ENCODE results near the gene NBEA.

The NBEA gene

DNA sequence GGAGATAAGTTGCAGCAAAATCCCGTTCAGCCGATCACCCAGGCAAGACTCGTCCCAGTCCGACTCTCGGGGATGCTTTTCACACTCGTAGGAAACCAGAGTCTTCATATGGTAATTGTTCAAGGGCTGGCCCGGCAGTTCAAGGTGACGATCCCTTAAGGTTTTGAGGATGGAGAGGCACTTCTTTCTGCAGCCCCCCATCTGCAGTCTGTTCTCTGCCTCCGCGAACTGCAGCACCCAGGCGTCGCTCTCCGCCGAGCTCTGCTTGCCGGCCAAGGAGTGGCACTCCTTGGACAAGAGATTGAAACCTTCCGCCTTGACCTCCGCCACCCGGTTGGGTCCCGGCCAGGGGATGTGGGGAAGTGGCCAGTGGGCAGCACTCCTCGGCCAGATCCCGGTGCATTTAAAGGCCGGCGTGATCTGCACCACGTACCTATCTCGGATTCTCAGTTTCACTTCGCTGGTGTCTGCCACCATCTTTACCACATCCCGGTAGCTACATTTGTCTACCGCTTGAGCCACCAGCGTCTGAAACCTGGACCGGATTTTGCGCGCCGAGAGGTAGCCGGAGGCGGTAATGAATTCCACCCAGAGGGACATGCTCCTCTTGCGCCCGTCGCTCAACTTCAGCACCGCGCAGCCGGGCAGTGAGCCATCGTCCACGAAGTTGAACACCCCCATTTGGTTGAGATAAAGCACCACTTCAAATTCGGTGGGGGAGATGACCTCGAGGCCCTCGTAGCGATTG is 533.3 kb downstream of the NBEA start:
- no peak for DNase-seq (ENCODE audit: low spot score)

DNA sequence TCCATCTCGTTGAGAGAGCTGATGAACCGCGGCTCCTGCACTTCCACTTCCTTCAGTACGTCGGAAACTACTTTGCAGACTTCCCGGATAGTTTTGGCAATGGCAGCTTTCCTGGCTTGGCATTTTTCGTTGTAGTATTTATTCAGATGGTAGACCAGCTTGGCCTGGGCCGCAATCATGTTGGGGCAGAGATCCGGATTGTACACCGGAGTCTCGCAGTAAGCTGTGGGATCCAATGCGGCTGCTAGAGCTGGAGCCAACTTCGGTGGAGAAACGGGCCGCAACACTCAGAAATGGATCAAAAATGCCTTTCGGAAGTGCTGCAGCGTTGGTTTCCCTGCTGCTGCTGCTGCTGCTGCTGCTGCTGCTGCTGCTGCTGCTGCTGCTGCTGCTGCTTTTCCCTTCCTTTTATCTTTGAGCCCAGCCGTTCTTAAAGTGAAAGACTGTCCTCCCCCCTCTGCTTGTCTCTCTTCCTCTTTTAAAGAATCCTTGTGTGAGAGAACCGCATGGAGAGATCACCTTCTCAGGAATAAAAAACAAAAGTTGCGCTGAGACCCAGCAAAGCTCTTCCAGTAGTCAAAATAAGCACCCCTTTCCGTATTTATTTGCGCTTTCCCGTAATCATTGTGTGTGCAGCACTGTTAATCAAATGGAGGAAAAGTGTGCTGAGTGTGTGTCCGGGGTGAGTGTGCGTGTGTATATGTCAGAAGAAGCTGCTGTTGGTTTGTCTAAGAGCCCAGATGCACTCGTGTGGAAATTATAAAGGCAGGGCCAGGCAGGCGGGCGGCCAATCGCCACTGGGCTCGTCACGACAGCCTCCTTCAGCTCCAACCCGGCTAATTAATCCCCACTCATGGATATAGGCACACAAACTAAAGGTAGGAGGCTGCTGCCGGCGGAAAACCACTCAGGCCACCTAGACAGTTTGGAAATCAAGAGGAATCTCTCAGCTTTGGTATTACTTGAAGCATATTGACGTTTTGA is 534.2 kb downstream of the NBEA start, which contains the start of gene MAB21L1:
TSS of gene MAB21L1 (minus strand) at position 730 of the 984 bp plus-strand sequence. CDS start at position 179, 551 bp downstream.
- no peak for DNase-seq (ENCODE audit: low spot score)

DNA sequence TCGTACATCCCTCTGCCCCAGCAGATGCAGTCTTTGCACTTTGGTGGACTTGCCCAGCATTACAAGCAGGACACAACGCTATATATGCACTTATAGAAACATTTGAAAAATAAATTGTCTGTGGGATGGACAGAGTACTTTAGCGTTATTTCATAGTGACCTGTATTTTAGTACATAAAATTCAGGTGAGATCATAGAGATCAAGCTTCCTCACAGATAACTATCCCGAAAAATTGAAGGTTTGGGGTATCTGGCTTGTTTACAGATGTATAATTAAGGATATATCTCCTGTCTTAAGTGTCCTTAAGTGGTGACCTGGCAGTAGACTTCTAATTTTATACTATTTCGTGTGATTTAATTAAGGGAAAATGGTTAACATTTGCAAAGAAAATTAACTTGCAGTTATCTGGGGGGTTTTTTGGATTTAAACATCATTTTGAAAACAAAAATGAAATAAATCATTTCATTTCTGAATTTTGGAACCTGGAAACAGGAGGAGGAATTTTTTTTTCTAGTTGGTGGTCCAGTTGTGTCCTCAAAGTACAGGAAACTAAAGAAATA is 535.4 kb downstream of the NBEA start:
- no peak for DNase-seq (ENCODE audit: low spot score)

DNA sequence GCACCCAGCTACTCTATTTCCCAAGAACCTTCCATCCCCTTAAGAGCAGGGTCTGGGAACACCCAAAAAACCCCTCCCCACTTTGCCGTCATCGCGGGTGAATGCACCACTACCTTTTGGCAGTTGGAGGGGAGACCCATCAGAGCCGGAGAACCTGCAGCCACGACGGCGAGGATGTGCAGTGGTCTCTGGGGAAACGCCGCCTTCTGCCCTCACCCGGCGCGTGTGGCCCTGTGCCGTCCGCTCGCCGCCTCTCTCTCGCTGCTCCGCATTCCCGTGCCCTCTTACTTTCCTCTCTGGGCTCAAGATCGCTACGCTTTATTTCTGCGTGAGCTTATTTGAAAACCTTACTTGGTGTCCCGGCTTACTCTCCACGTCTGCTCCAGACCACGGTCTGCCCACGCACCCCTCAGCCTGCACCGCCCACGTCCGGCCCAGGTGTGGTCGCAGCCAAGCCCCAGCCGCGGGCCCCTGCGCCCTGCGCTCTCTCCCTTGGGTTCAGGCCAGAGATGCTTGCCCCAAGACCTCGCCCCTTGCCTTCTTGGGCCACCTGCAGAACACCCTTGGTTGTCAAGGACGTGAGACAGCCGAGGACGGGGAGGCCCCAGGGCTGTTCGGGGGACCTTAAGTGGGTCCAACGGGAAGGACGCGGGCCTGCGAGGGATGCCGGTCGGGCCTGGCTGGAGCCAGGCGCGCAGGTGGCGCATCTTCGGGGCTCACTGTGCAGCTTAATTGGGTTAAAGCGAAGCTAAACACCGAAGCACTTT is 536.4 kb downstream of the NBEA start:
- DNase-seq (ENCODE audit: low spot score) = no peak

DNA sequence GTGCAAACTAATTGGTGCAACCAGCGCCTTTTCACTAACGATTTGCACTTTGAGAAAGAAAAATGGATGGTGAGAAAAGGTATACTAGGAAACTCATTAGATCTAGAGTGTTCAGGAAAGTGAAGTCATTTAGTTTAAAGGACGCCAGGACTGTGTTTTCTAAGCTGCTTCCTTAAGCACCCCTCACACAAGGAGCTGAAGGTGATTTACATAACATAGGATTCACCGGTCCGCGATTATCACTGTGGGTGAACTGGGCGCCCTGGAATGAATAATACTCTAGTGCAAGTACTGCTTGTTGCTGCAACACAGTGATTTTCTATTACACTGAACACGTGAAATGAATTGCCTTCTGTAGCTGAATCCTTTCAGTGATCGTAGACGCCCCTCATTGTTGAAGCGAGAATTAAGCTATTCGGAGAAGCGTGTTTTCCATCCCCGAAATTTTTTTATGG is 537.0 kb downstream of the NBEA start:
- DNase-seq (ENCODE audit: low spot score) = no peak

DNA sequence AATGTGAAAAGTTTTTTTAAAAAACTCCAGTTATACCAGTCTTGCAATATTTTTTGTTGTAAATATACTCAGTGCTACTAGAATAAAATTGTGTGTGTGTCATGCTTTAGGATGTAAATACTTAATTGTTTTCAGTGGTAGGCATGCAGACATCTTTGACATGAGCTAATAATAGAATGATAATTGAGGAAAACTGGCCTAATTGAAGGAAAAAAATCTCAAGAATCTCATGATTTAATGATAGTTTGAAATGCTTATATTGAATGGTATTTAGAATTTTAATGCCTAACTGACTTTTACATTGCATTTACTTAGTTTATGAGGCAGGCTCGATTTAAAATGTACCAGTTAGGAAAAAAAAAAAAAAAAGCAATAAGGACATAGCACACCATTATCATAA is 537.6 kb downstream of the NBEA start:
- no peak for DNase-seq (ENCODE audit: low spot score)

DNA sequence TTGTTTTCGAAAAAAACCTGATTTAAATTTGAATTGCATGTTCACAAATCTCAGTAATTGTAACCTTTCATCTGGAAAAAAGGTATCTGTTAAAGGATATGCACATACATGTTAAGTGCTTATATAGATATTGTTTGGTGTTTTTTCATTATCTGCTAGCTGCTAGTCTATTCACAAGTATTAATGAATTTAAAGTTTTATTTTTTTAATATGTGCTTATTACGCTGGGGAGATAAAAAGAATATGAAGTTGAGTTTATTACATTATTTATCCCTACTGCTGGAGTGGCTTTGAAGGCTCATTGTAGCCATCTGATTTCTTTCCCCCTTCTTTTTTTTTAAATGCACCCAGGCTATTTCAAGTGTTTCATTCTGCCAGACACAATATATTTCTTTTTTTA is 538.3 kb downstream of the NBEA start:
- no peak for DNase-seq (ENCODE audit: low spot score)

DNA sequence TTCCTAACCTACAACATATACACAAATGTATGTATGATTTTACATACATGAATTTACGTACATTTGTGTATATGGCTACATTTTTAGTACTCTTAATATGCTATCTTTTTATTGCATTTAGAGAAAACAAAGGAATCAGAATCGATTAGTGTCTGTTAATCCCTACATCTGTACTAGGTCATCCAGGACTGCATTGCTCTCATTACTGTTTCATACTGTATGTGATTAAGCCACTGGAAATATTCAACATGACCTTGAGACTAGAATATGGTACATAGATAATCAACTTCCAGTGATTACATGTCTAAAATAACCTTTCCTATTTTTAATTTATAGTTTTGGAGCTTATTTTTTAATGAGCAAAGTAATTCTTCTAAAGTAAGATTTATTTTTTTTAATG is 539.7 kb downstream of the NBEA start:
- no peak for DNase-seq (ENCODE audit: low spot score)

DNA sequence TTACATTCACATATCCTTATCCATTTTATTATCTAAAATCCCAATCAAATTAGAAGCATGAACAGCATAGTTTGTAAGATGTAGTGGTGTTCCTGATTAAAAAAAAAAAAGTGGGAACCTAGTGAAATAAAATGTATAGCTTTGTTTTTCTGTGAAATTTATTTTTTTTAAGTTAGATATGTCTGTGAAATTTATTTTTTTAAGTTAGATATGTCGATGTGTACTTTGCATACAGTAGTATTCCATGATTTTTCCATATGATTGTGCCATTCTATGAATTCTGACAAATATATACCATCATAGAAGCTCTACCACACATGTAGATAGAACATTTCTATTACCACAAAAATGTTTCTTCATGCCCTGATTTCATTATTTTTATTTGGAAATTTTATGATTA is 540.5 kb downstream of the NBEA start:
- DNase-seq (ENCODE audit: low spot score) = no peak

DNA sequence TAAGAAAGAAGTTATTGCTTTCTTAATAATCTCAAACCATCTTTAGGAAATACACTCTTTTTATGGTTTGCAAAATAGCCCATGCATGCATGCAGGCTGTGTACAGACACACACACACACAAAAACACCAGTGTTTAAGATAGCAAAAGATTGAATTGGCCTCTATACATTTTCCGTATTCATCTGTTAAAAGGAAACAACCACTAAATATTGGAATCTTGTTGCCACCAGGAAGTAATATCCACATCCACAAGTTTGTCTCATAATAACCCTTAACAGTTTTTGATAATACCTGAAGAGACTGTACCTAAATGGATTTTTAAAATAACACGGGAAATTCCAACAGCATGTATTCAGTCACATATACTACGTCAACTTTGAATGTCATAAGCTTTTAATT is 541.7 kb downstream of the NBEA start:
- DNase-seq (ENCODE audit: low spot score) = no peak

DNA sequence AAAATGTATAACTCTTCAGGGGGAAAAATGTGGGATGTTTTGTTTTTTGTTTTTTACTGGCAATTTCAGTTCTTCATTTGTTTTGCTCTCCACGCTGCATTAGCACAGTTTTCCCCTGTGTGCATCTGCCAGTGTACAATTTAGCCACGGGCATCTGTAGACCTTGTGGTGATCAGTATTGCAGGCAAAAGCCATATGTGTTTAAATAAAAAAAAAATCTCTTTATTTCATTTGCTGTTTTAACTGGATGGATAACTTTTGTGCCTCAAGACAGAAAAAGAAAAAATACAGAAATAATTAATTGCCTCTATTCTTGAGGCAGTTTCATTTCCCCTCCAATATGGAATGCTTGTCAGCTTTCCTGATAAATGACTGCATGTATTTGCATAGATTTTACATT is 542.3 kb downstream of the NBEA start:
- DNase-seq (ENCODE audit: low spot score) = no peak

DNA sequence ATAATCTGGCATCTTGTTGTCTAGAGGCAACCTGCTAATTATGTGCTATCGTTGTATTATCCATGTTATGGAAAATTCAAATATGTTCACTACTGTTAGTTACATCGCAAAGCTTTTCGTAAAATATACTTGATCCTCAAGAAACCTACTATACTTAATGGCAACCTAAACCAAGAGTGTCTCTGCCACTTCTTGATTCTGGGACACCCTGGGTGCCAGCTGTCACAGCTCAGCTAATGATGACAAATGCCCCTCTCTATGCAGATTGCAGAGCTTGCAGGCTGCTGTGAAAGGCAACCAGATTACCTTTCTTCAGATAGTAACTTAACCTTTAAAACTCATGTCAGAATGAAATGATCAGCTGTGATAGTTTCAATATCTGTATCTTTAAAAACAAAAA is 543.4 kb downstream of the NBEA start:
- no peak for DNase-seq (ENCODE audit: low spot score)

DNA sequence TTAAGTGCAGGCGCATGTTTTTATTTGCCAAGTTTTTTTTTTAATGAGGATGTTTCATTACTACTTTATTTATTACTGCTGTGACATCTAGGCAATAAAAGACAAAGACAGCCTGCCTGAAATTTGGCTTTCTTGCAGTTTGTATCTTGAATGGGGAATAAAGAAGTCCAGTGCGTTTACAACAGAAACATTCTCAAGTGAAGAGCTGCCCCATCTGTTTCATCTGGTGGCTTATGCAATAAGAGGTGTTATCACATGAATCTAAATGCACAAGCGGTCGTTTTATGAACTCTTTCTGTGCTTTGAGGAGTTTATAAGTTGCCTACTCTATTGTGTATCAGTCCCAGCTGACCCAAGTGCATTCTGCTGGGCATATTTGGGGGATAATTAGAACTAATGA is 547.0 kb downstream of the NBEA start:
- no peak for DNase-seq (ENCODE audit: low spot score)

DNA sequence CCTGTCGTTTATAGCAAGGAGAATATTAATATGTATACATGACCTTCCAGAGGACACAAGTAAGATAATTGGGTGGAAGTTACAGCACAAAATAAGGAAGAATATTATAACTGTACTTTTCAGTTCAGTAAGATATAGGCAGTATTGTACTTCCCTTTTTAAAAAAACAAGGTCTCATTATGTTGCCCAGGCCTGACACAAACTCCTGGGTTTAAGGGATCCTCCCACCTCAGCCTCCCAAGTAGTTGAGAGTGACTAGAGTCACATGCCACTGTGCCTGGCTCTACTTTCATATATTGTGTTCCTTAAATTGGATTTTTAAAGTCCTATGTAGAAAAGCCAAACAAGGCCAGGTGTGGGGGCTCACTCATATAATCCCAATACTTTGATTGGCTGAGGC is 553.9 kb downstream of the NBEA start:
- DNase-seq (ENCODE audit: low spot score) = no peak

DNA sequence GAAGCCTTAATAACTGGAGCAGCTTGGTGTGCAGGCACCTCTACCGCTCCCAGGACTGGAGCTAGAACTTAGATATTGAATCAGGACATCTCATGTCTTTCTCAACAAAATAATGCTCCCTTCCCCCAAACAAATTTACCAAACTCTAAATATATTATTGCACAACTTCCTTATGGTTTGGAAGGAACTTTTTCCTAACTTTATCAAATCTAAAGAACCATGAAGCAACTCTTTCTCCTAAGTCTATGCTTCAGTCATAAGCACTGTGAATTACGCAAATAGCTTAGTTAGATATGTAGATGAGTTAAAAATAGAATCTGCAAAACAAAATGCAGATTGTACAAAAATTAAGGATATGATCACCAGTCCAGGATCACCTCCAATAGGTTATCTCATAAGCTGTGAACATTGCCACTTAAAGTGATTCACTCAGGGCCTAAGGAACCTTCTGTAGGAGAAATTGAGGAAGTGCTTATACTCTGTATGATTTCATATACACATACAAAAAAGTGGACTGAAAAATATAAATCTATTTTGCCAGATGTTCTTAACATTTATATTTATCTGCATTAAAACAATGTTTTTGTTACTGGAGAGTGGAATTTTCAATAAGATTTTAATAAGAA is 554.8 kb downstream of the NBEA start:
- no peak for DNase-seq (ENCODE audit: low spot score)

DNA sequence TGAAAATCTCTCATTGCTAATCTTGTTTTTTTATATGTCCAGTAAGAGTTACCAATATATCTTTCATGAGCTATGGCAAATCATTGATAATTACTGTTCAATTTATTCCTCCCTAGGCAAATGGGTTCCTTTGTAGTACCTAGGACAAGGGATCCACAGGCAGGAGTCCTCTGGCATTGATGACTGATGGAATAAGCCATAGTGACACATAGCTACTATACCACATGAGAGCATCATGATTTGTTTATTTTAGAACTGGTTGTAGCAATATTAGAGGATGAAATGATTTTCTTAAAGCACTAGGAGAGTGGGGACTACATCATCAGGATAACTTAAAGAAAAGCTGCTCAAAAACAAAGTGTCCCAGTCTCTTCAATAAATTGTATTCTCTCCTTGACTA is 556.2 kb downstream of the NBEA start:
- no peak for DNase-seq (ENCODE audit: low spot score)

DNA sequence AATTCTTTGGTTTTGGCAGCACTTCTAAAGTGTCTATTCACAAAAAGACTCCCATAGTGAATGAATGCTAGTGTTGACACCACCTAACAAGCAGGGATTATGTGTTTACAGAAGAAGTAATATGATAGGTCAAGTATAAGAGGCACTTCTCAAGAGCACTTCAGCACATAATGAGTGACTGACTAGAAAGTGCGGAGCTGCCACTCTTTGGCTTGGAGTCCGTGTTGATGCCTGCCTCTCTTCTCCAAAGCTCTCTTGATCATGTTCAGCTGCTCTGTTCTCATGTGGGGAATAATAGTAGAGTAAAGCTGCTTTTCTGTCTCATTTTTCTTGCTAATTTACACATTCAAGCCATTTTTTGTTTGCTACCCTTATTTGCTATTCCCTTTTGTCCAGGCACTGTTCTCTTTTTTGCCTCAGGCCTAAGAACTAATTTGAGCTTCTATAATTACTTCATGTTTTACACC is 557.2 kb downstream of the NBEA start:
- DNase-seq (ENCODE audit: low spot score) = no peak

DNA sequence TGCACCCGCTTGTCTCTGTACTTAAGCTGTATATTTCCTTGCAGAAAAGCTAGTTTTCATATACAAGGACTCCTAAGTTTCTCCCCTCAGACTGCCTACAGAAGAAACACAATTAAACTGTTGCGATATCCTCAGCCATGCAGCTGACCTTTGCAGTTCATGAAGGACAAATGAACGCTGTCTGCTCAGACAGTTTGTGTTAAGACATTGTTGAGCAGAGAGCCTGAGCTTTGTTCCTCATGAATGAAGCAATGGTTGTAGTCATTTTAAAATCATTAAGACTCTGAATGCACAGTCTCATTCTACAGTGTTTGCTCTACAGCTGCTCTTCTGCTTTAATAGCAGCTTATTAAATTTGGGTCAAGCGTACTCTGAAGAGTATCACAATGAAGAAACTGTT is 557.6 kb downstream of the NBEA start:
- DNase-seq (ENCODE audit: low spot score) = no peak

DNA sequence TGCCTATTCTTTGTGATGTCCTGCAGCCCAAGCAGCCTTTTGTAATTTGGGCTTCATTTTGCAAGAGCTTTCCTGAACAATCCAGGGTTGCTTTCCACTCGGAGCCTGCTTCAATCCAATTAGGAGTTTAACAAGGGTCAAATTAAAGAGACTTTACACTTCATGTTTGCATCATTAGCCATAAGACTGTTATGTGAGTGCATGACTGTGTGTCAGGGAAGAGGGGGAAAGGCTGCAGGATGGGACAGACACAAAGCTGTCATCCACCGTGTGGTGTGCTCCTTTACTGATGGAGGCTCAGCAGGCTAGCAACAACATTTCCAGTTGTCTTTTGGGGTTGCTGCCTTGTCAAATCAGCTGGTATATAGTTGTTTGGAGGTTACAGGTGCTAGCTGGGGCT is 558.1 kb downstream of the NBEA start:
- no peak for DNase-seq (ENCODE audit: low spot score)

DNA sequence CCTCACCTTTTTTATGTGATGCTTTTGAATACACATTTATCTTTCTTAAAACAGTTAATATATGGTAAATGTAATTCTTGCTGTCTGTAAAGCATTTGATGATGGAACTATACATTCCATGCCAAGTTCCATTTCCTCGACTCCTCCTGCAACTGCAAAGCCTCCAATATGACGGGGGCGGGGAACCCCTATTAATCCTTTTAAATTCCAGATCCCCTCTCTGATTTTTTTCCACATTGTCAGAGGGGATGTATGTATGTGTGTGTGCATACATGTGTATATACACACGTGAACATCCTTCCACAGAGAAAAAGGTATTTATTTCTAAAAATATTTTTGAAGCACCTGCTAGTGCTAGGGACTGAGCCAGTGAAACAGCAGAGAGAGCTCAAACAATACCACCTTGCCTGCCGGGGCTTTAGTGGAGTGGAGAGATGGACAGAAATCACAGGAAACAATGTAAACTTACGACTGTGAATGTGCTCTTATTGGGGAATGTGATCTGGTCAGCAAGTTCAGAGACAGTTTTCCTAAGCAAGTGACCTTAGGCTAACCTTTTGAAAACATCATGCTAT is 559.7 kb downstream of the NBEA start:
- no peak for DNase-seq (ENCODE audit: low spot score)

DNA sequence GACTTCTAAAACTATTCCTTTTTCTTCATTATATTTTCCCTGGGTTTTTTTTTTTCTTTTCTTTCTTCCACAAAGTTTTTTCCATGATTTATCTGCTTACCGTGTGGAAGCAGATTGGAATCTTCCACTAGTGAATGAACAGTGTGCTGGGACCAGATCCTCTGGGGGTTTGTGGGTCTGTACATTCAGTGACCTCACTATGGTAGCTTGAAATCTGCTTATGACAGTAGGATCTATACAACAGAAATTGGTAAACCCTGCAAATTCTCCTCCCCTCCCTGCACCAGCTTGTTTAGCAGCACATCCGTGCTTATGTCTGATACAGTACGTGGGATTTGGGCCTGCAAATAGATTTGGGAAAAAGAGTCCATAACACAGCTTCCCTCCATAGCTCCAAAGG is 560.4 kb downstream of the NBEA start:
- no peak for DNase-seq (ENCODE audit: low spot score)
